ENCODE data around the gene ELN.
A peak's percentile ranks its signal among the peaks of the same experiment; 100 is the strongest.

The ELN gene

DNA sequence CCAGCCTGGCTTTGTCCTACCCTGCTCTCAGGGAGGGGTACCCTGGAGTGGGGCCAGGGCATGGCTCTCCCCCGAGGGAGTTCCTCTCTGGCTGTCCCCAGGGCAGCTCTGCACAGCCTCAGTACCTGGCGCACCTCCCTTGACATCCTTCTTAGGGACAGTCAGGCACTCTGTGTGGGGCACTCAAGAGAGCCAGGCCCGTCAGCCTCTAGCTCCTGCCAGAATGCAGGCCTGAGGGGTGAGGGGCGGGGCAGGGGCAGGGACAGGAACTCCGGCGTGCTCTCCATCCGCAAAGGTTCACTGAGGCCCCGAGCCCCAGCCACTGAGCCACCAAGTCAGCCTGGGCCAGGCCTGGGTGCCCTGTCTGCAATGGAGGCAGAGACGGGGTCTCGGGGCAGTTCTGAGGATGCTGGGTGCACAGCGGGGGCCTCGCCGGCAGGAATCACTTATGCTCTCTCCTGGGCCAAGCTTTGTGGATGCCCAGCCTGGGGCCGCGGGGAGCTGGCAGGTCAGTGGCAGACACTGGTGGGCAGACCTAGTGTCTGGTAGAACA lies 65.8 kb downstream of the ELN start:
- DNase-seq (ENCODE audit: low spot score) = no peak

DNA sequence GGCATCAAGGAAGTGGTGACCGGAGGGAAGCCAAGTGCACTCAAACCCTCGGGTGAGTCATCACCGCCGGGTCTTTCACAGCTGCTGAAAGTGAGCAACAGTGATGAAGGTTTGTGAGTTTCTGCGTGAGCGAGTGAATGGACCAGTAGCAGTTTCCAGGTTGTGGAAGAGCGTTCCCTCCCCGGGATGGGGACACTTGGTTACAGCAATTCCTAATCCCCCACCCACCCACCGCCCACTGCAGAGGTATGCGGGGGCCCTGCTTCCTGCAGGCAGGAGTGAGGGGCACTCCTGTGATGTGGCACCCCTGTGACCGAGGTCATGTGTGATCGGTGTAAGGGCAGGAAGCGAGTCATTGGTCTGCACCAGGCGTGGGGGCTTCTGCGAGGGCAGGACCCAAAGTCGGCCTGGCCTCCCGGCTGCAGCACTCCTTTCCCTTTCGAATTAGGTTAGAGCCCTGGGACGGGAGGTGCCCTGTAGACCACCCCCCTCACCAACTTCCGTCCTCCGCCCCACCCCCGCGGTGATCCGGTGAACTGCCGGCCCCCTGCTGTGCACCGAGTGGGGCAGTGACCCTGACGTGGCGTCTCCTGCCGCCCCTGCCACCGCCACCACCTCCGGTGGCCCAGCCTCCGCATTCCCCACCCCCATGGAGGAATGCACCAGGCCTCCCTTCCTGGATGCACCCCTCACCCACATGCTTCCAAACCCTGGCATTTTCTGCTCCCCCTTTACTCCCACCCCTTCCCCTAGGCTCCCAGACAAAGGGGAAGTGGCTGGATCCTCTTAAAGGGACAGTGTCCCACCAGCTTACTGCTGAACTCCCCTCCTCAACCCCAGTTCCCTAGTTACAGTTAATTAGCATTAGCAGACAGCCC lies 66.5 kb downstream of the ELN start:
- peak; percentile 76 for DNase-seq (ENCODE audit: low spot score)

DNA sequence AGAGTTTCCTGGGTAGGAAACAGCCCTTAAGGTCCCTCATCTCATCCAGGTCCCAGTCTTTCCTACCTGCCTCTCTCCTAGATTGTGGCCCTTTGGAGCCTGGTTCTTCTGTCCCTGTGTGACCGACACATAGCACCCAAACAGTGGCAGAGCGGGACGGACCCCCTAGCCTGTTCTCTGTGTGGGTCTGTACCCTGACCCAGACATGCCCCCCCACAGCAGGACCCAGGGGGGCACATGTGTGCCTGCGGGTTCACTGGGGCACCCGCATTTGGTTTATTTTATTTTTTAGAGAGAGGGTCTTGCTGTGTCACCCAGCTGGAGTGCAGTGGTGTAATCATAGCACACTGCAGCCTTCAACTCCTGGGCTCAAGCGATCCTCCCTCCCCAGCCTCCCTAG lies 67.2 kb downstream of the ELN start:
- DNase-seq (ENCODE audit: low spot score) = no peak

DNA sequence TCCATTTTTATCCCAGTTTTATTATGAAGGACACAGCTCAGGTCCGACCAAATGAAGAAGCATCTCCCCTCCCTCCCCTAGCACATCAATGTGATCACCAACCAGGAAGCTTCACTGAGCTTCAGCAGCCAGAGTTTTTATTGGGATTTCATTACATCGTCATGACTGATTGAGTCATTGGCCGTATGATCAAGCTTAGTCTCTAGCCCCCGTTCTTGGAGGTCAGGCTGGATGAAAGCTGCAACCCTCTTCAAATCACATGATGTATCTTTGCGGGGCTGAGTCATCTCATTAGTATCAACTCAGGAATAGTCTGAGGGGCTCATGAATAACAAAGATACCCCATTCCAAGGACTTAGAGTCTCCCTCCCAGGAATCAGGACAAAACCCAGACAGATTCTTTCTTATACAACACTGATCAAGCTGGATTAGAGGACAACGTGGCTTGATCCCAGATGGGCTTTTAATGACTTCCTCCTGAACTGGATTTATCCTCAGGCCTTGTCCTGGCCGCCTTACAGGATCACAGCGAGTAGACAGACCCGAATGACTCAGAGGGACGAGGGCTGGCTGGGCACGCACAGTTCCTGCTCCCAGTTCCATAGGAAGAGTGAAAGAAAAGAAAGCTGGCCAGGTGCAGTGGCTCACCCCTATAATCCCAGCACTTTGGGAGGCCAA lies 70.1 kb downstream of the ELN start:
- no peak for DNase-seq (ENCODE audit: low spot score)

DNA sequence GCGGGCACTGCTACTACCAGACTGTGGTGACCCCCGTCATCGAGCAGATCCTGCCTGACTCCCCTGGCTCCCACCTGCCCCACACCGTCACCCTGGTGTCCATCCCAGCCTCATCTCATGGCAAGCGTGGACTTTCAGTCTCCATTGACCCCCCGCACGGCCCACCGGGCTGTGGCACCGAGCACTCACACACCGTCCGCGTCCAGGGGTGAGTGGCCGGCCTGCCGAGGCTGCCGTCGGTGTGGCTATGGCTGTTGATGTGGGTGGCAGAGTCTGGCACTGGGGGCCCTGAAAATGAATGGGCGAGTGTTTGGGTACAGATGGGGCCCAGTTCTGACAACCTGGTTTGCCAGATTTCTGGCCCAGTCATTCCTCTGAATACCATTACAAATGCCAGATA lies 71.1 kb downstream of the ELN start:
- DNase-seq (ENCODE audit: low spot score) = no peak

DNA sequence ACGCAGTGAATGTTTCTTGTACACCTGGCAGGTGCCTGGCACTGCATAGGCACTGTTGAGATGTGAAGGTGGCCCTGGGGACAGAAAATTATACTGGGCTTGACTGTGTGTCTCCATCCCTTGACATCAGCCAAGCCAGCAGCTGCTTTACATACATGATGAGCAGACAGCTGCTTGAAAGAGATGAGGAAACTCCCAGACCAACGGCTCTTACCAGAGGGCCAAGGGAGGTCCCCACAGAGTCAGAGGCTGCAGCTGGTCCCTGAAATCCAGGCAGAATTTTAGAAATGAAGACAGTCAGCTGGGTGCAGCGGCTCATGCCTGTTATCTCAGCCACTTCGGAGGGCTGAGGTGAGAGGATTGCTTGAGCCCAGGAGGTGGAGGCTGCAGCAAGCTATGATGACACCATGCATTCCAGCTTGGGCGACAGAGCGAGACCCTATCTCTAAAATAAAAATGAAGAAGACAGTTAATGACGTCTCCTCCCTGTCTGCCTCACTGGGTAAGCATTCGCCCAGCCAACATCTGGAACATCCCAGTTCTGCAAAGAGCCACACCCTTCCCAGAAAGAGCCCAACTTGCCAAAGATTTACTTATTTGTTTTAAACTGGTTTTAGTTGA lies 73.2 kb downstream of the ELN start:
- no peak for DNase-seq (ENCODE audit: low spot score)

DNA sequence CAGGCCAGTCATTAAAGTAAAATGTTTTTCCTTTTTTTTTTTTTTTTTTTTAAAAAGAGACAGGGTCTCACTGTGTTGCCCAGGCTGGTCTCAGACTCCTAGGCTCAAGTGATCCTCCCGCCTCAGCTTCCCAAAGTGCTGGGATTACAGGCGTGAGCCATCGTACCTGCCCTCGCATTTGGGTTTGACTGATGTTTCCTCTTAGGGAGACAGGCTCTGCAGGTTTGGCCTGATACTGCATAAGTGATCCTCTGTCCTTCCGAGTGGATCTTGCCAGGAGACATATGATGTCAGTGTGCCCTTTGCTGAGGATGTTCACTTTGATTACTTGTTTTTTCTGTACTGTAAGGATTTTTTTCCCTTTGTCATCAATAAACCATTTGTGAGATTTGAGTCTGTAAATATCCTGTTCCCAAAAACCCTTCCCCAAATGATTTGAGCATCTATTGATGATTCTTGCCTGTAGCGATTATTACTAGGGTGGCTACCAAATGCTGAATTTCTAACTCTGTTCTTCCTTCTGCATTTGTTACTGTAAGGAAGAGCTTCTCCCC lies 75.3 kb downstream of the ELN start:
- no peak for DNase-seq (ENCODE audit: low spot score)

DNA sequence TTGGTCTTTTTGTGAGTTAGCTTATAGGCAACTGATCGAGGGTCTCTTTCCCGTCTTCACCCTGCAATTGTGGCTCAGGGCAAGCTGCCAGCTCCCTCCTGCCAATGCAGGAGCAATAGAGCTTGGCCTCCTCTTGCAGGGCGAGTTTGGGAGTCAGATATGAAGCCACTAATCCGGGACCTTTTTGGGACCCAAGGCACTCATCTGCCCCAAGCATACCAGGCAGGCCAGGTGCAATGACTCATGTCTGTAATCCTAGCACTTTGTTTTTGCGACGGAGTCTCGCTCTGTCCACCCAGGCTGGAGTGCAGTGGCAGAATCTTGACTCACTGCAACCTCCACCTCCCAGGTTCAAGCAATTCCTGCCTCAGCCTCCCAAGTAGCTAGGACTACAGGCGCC lies 76.7 kb downstream of the ELN start:
- no peak for DNase-seq (ENCODE audit: low spot score)

DNA sequence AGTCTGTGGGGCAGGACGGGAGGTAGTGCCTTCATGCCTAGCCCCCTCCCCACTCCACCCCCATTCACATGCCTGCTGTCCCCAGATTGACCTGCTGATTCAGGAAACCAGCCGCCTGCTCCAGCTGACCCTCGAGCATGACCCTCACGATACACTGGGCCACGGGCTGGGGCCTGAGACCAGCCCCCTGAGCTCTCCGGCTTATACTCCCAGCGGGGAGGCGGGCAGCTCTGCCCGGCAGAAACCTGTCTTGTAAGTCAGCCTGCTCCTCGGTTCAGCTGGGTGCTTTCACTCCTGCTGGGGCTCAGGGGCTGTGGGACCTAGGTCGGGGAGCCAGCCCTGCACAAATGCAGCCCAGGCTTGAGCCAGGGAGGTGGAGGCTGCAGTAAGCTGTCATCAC lies 78.0 kb downstream of the ELN start:
- no peak for DNase-seq (ENCODE audit: low spot score)

DNA sequence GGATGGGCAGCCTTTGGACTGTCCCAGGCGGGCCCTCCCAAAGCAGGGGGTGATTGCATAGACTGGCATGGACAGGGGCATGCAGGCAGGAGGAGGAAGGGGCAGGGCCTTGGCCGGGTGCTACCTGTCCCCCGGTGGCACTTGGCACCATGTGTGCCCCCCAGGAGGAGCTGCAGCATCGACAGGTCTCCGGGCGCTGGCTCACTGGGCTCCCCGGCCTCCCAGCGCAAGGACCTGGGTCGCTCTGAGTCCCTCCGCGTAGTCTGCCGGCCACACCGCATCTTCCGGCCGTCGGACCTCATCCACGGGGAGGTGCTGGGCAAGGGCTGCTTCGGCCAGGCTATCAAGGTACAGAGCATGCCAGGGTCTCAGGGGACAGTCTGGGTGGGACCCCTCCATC lies 78.9 kb downstream of the ELN start:
- no peak for DNase-seq (ENCODE audit: low spot score)

DNA sequence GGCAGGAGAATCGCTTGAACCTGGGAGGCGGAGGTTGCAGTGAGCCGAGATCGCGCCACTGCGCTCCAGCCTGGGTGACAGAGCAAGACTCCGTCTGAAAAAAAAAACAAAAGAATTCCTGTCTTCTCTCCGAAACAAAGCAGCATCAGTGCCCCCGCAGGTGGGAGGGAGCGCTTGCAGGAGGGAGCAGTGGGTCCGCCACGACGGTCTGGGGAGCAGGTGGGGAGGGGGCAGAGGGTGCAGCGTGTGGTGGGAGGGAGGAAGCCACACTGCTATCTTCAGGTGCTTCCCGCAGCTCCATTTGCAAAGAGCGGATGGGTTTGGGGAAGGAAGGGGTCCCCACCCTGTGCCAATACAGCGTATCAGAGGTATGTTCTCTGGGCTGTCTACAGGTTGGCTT lies 87.4 kb downstream of the ELN start:
- DNase-seq (ENCODE audit: low spot score) = no peak

DNA sequence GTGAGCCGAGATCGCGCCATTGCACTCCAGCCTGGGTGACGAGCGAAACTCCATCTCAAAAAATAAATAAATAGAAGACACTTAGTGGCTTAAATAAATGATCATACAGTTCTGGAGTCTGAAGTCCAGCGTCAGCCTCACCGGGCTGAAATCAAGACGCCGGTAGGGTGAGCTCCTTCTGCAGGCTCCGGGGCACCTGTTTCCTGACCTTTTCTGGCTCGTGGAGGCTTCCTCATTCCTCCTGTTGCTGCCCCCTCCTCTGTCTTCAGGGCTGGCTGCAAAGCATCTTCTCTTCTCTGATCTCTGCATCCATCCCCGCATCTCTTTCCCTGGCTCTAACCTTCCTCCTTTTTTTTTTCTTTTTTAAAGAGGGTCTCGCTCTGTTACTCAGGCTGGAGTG lies 88.4 kb downstream of the ELN start:
- no peak for DNase-seq (ENCODE audit: low spot score)
